ENCODE data around the gene KIAA1217. TPM values are rescaled to one million over a fixed set of nuclear protein-coding genes. Genes with fewer than 3 reads are reported as not detected.

KIAA1217 gene
- total and polyA plus RNA-seq, 12 donors, result 6.9 to 49.5 (median 38.4) TPM

DNA sequence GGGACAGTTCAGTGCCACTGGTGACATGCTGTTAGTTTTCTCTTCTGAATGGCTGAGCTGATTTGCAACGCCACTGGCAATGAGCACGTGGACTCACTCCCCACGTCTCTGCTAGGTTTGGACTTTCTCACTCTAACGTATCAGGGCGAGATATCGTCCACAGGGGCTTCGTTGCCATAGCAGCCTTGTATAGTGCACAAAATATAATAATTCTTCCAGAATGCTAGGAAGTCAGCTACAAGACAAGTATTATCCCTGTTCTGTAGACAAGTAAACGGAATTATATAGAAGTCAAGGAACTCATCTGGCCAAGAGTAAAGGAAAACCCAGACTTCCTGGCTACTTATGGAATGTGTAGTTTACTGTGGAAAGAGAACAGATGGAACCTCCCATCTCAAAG is 288.0 kb downstream of the KIAA1217 start:
- ATAC-seq (no peak), DNase-seq (no peak)
- H3K36me3 ChIP-seq, result peaks cover 0 to 68% (median 5%) of the 10 kb centered on the region in 9 donors
- no peaks in the 10 kb centered on the region for H3K9me3 ChIP-seq
- no peaks in the 10 kb centered on the region for H3K27me3 ChIP-seq
- no peak overlapping the region for H3K27ac ChIP-seq
- intact Hi-C loops (cut with DNase I), result no loop called here
- 65 to 79% methylated on average over 8 of the region's 8 CpGs for WGBS, 2 donors
- TF ChIP-seq CTCF (IDR thresholded peaks at IDR 0.05), result no peak
- H3K4me1 ChIP-seq, result peaks cover 0 to 15% (median 0%) of the 10 kb centered on the region in 9 donors
- H3K4me3 ChIP-seq, result no peak overlapping the region

DNA sequence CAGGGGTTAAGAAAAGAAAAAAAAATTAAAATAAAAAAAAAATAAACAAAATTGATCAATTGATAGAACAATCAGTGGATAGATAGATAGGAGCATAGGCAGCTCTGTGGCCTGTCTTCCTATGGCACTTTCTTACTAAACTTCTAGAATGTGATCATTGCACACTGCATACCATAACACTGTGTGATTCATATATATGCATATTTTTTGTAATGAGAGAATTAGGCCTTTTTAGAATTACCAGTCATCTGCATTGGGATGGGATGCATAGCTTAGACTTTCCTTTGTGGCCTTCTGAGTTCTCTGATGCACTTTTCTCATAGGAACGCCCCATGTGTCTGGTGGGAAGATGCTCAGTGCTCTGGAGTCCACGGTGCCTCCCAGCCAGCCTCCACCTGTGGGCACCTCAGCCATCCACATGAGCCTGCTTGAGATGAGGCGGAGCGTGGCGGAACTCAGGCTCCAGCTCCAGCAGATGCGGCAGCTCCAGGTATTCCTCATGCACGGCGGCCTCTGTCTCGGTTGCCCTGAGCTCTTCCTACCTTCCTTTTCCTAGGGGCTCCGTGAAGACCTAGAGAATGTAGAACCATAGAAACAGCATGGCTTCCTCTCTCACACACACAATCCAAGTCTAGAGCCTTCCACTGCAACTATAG is 292.2 kb downstream of the KIAA1217 start:
- no peak overlapping the region for H3K4me3 ChIP-seq
- 92 to 98% methylated on average over 10 of the region's 10 CpGs for WGBS, 2 donors
- no peaks in the 10 kb centered on the region for H3K27me3 ChIP-seq
- no peak overlapping the region for H3K27ac ChIP-seq
- peaks cover 0 to 9% (median 0%) of the 10 kb centered on the region in 9 donors for H3K4me1 ChIP-seq
- ATAC-seq (no peak), DNase-seq (no peak)
- no peak for TF ChIP-seq CTCF (IDR thresholded peaks at IDR 0.05)
- H3K9me3 ChIP-seq, result no peaks in the 10 kb centered on the region
- intact Hi-C loops (cut with DNase I), result loop anchor here in 5 of 10 donors (5.0 to 10.0 kb wide), 4 partner anchors 116 to 289 kb away; no protein-coding TSS in a partner anchor
- peaks cover 0 to 82% (median 12%) of the 10 kb centered on the region in 9 donors for H3K36me3 ChIP-seq

DNA sequence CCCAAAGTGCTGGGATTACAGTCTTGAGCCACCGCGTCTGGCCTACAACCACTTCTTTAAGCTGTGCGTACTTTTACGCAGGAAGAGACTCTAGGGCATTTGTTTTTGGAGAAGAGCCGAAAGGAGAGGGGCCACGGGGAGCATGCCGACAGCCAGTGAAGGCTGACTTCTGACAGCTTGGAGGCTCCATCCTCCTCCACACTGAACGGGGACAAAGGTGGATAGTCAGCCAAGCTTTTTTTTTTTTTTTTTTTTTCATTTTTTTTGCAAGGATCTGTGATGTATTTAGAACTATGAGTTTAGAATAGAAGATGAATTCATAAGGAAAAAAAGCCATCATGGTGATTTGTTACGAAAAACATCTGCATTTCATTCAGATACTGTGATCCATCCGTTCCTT is 293.1 kb downstream of the KIAA1217 start:
- no peaks in the 10 kb centered on the region for H3K27me3 ChIP-seq
- peaks cover 0 to 10% (median 0%) of the 10 kb centered on the region in 9 donors for H3K4me1 ChIP-seq
- no peak for DNase-seq
- ATAC-seq, result no peak
- H3K9me3 ChIP-seq, result peaks cover 0 to 6% (median 0%) of the 10 kb centered on the region in 11 donors
- H3K27ac ChIP-seq, result no peak overlapping the region
- H3K4me3 ChIP-seq, result no peak overlapping the region
- TF ChIP-seq CTCF (IDR thresholded peaks at IDR 0.05), result no peak
- intact Hi-C loops (cut with DNase I), result loop anchor here in 5 of 10 donors (5.0 to 10.0 kb wide), 4 partner anchors 117 to 290 kb away; no protein-coding TSS in a partner anchor
- 84 to 85% methylated on average over 10 of the region's 10 CpGs for WGBS, 2 donors
- H3K36me3 ChIP-seq, result peaks cover 0 to 80% (median 8%) of the 10 kb centered on the region in 9 donors

DNA sequence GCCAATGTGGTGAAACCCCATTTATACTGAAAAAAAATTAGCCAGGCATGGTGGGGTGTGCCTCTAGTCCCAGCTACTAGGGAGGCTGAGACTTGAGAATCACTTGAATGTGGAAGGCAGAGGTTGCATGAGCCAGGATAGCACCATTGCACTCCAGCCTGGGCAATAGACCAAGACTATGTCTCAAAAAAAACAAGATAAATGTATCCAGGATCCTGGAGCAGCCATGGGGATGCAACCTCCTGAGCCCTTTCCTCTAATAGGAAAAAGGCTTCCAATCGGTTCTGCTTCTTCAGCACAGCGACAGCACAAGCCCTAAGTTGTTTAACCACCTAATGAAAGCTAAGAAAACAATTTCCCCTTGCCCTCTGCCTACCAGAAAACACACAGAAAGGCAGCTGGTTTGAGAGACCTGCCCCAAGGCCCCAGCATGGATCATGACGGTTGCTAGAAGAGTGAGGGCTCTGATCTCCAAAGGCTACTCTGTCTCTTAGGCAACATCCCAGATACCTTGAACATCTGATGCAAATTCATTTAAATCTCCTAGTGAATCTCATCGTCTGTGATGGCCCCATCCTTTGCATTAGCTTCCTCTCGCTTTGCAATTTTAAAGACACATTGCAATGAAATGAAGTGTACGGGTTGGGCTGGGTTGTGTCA is 294.0 kb downstream of the KIAA1217 start:
- Histone ChIP-seq H3K36me3 (peaks cover 0 to 81% (median 8%) of the 10 kb centered on the region in 9 donors), H3K4me1 (peaks cover 0 to 10% (median 0%) of the 10 kb centered on the region in 9 donors), H3K9me3 (peaks cover 0 to 7% (median 0%) of the 10 kb centered on the region in 11 donors), H3K4me3 (no peak overlapping the region), H3K27ac (no peak overlapping the region), H3K27me3 (no peaks in the 10 kb centered on the region)
- DNase-seq (no peak), ATAC-seq (no peak)
- intact Hi-C loops (cut with DNase I), result loop anchor here in 5 of 10 donors (5.0 to 10.0 kb wide), 4 partner anchors 118 to 291 kb away; no protein-coding TSS in a partner anchor
- no peak for TF ChIP-seq CTCF (IDR thresholded peaks at IDR 0.05)
- WGBS, 2 donors, result 66 to 82% methylated on average over 6 of the region's 6 CpGs

All from heart right ventricle (tissue), 16 donors.